Lower lobe of right lung (tissue), 2 donors: Measurements from ENCODE around the gene ANTXR2. TPM values are rescaled to one million over a fixed set of nuclear protein-coding genes. Genes with fewer than 3 reads are reported as not detected.

Source experiments
- ATAC-seq, 2 donors: fragments of 200-7000 bp; cut with Tn5 transposase; one replicate each; pipeline ENCODE4 v1.9.1; 2020 to 2022; ENCODE audit warnings: mild to moderate bottlenecking in 2 of 2, moderate library complexity in 2 of 2
- DNase-seq: peaks from one replicate; pipeline ENCODE4 v3.0.0-alpha.2; 2020
- H3K27ac ChIP-seq: fragments of 200-600 bp; one replicate; pipeline ENCODE4 v1.8.0; 2022
- H3K27me3 ChIP-seq: fragments of 200-600 bp; one replicate; pipeline ENCODE4 v1.8.0; 2022; ENCODE audit warnings: low read depth
- H3K36me3 ChIP-seq: fragments of 200-600 bp; one replicate; pipeline ENCODE4 v1.8.0; 2022; ENCODE audit warnings: mild to moderate bottlenecking
- H3K4me1 ChIP-seq: fragments of 200-600 bp; one replicate; pipeline ENCODE4 v1.8.0; 2022
- H3K4me3 ChIP-seq: fragments of 200-600 bp; one replicate; pipeline ENCODE4 v1.8.0; 2022; ENCODE audit warnings: mild to moderate bottlenecking
- H3K9me3 ChIP-seq: fragments of 200-600 bp; one replicate; pipeline ENCODE4 v1.8.0; 2022
- CTCF ChIP-seq: fragments of 200-600 bp; IDR thresholded peaks from one replicate; pipeline ENCODE4 v1.8.0; 2022; ENCODE audit warnings: antibody characterized with exemption, mild to moderate bottlenecking
- intact Hi-C: fragments of 100-400 bp; cut with DNase I; formaldehyde crosslinking; loops from one replicate; pipeline ENCODE4 v1.11.0; 2022
- total RNA-seq: library from RNA; stranded (reverse); fragmentation: NEBNext Ultra II Directional; extraction: Animal tissue kit (Norgen Biotek cat#: 25700); gene quantifications from one replicate; pipeline ENCODE4 v1.2.1, GENCODE V29; 2021
- donor health status: DM: no; HTN: yes; CAD: no; lungs with severe emphysema.

Gene ANTXR2
- total RNA-seq, 1 donor from 2014 or later: 62.8 TPM

- no peak for DNase-seq
- Histone ChIP-seq H3K9me3 (no peaks in the 10 kb centered on the region), H3K27ac (no peak overlapping the region), H3K4me3 (no peak overlapping the region), H3K4me1 (no peaks in the 10 kb centered on the region), H3K36me3 (no peaks in the 10 kb centered on the region), H3K27me3 (no peaks in the 10 kb centered on the region)
- intact Hi-C loops: no loop called here
- TF ChIP-seq CTCF: no peak
- no peak for ATAC-seq
Observed at GRCh38 chr4:79869597-79870237, 203.3 kb downstream of the ANTXR2 start.

- intact Hi-C loops: no loop called here
- TF ChIP-seq CTCF: no peak
- ATAC-seq: no peak
Observed at GRCh38 chr4:79865201-79865597, 207.8 kb downstream of the ANTXR2 start.

GRCh38 chr4:79864500-79865200, 208.4 kb downstream of the ANTXR2 start:
- Histone ChIP-seq H3K27ac (no peak overlapping the region), H3K36me3 (no peaks in the 10 kb centered on the region), H3K4me3 (no peak overlapping the region), H3K27me3 (no peaks in the 10 kb centered on the region), H3K9me3 (no peaks in the 10 kb centered on the region), H3K4me1 (no peaks in the 10 kb centered on the region)
- intact Hi-C loops: no loop called here
- DNase-seq: no peak
- no peak for TF ChIP-seq CTCF
- ATAC-seq: no peak

More at GRCh38 chr4:79865201-79865597, 207.8 kb downstream of the ANTXR2 start:
- Histone ChIP-seq H3K4me1 (no peaks in the 10 kb centered on the region), H3K36me3 (no peaks in the 10 kb centered on the region), H3K27me3 (no peaks in the 10 kb centered on the region), H3K9me3 (no peaks in the 10 kb centered on the region), H3K4me3 (no peak overlapping the region), H3K27ac (no peak overlapping the region)
- DNase-seq: no peak

- Histone ChIP-seq H3K36me3 (no peaks in the 10 kb centered on the region), H3K9me3 (no peaks in the 10 kb centered on the region), H3K27me3 (no peaks in the 10 kb centered on the region), H3K4me3 (no peak overlapping the region), H3K4me1 (no peaks in the 10 kb centered on the region), H3K27ac (no peak overlapping the region)
- ATAC-seq: no peak
- intact Hi-C loops: no loop called here
- TF ChIP-seq CTCF: no peak
- DNase-seq: no peak
Observed at GRCh38 chr4:79863333-79863732, 209.7 kb downstream of the ANTXR2 start.

- no peak for ATAC-seq
- Histone ChIP-seq H3K4me3 (no peak overlapping the region), H3K9me3 (no peaks in the 10 kb centered on the region), H3K4me1 (no peaks in the 10 kb centered on the region), H3K36me3 (no peaks in the 10 kb centered on the region), H3K27me3 (no peaks in the 10 kb centered on the region), H3K27ac (no peak overlapping the region)
- no peak for TF ChIP-seq CTCF
- intact Hi-C loops: no loop called here
- no peak for DNase-seq
Observed at GRCh38 chr4:79862821-79863220, 210.2 kb downstream of the ANTXR2 start.
